ENCODE data around the gene YJEFN3.

YJEFN3 gene

GRCh38 chr19:19527674-19528625 lies 761 bp upstream of the YJEFN3 start:
- H3K4me3 ChIP-seq (ENCODE audit: low read depth, low read length) = no peak overlapping the region
- no peak for TF ChIP-seq CTCF (IDR thresholded peaks at IDR 0.05; ENCODE audit: low read depth, low read length)

- H3K4me3 ChIP-seq (ENCODE audit: low read depth, low read length) = no peak overlapping the region
- no peak for TF ChIP-seq CTCF (IDR thresholded peaks at IDR 0.05; ENCODE audit: low read depth, low read length)
These were observed 1.2 kb downstream of the YJEFN3 start for GRCh38 chr19:19529783-19530422.

GRCh38 chr19:19530423-19530804 lies 1.7 kb downstream of the YJEFN3 start:
- H3K4me3 ChIP-seq (ENCODE audit: low read depth, low read length) = no peak overlapping the region
- peak; percentile 4; the same call in 1 of the 2 replicates for TF ChIP-seq CTCF (IDR thresholded peaks at IDR 0.05; ENCODE audit: low read depth, low read length)

GRCh38 chr19:19530889-19531288 lies 2.2 kb downstream of the YJEFN3 start:
- no peak for TF ChIP-seq CTCF (IDR thresholded peaks at IDR 0.05; ENCODE audit: low read depth, low read length)
- H3K4me3 ChIP-seq (ENCODE audit: low read depth, low read length) = no peak overlapping the region

GRCh38 chr19:19531951-19532805 lies 3.5 kb downstream of the YJEFN3 start:
- TF ChIP-seq CTCF (IDR thresholded peaks at IDR 0.05; ENCODE audit: low read depth, low read length) = peak; percentile 90
- H3K4me3 ChIP-seq (ENCODE audit: low read depth, low read length) = no peak overlapping the region

GRCh38 chr19:19532806-19533701 lies 4.3 kb downstream of the YJEFN3 start:
- no peak for TF ChIP-seq CTCF (IDR thresholded peaks at IDR 0.05; ENCODE audit: low read depth, low read length)
- H3K4me3 ChIP-seq (ENCODE audit: low read depth, low read length) = no peak overlapping the region
